Ascending aorta (tissue), 2 donors: ENCODE data around the gene AIDA. TPM values are rescaled to one million over a fixed set of nuclear protein-coding genes. Genes with fewer than 3 reads are reported as not detected.

Experiments used
- DNase-seq, 2 donors: peaks; one replicate each; pipeline ENCODE4 v3.0.0-alpha.2; 2019; ENCODE audit warnings: low spot score in 2 of 2
- H3K27ac ChIP-seq, 2 donors: fragments of 200-600 bp; sonication (generic); one replicate each; pipeline ENCODE4 v1.5.1; 2016 to 2017; ENCODE audit warnings: mild to moderate bottlenecking in 1 of 2
- H3K27me3 ChIP-seq: fragments of 200-600 bp; sonication (generic); one replicate; pipeline ENCODE4 v1.5.1; 2017
- H3K36me3 ChIP-seq, 2 donors: fragments of 200-600 bp; sonication (generic); one replicate each; pipeline ENCODE4 v1.5.1; 2016
- H3K4me1 ChIP-seq, 2 donors: fragments of 200-600 bp; sonication (generic); one replicate each; pipeline ENCODE4 v1.5.1; 2016 to 2017; ENCODE audit warnings: mild to moderate bottlenecking in 1 of 2
- H3K4me3 ChIP-seq, 2 donors: fragments of 200-600 bp; sonication (generic); one replicate each; pipeline ENCODE4 v1.5.1; 2016 to 2017; ENCODE audit warnings: mild to moderate bottlenecking in 1 of 2
- H3K9me3 ChIP-seq, 2 donors: fragments of 200-600 bp; sonication (generic); one replicate each; pipeline ENCODE4 v1.5.1; 2016
- CTCF ChIP-seq, 3 experiments: fragments of 200-600 bp in 2 of 3; fragments of 450-650 bp in 1 of 3; sonication (generic) in 2 of 3; IDR thresholded peaks; one replicate each; pipeline ENCODE4 v1.5.1; 2016 to 2019; ENCODE audit warnings: antibody characterized with exemption in 3 of 3, mild to moderate bottlenecking in 1 of 3, moderate library complexity in 1 of 3
- intact Hi-C: fragments of 100-400 bp; cut with DNase I; formaldehyde crosslinking; loops from one replicate; pipeline ENCODE4 v1.15.1; 2023
- total RNA-seq: library from RNA; depleted of rRNA; stranded (reverse); fragments of >200 nt; gene quantifications from one replicate; pipeline ENCODE4 v1.1.0, GENCODE V29; 2016

The AIDA gene
- total RNA-seq, 1 donor from 2014 or later = 42.9 TPM

GRCh38 chr1:222632749-222633148, 79.5 kb downstream of the AIDA start:
- H3K9me3 ChIP-seq = no peaks in the 10 kb centered on the region
- no peaks in the 10 kb centered on the region for H3K27me3 ChIP-seq
- peaks cover under 1 to 5% of the 10 kb centered on the region in 2 donors for H3K4me1 ChIP-seq
- intact Hi-C loops = no loop called here
- H3K4me3 ChIP-seq = no peak overlapping the region
- no peak overlapping the region for H3K27ac ChIP-seq
- no peak for TF ChIP-seq CTCF (IDR thresholded peaks at IDR 0.05)
- no peak for DNase-seq
- H3K36me3 ChIP-seq = peaks cover 27 to 51% of the 10 kb centered on the region in 2 donors

GRCh38 chr1:222631611-222632208, 80.6 kb downstream of the AIDA start:
- peaks cover 3 to 8% of the 10 kb centered on the region in 2 donors for H3K4me1 ChIP-seq
- H3K9me3 ChIP-seq = no peaks in the 10 kb centered on the region
- no peak for TF ChIP-seq CTCF (IDR thresholded peaks at IDR 0.05)
- intact Hi-C loops = no loop called here
- H3K27ac ChIP-seq = no peak overlapping the region
- DNase-seq = no peak
- no peak overlapping the region for H3K4me3 ChIP-seq
- no peaks in the 10 kb centered on the region for H3K27me3 ChIP-seq
- H3K36me3 ChIP-seq = peaks cover 28 to 52% of the 10 kb centered on the region in 2 donors

- H3K4me3 ChIP-seq = no peak overlapping the region
- H3K36me3 ChIP-seq = peaks cover 38 to 61% of the 10 kb centered on the region in 2 donors
- peaks cover 3 to 8% of the 10 kb centered on the region in 2 donors for H3K4me1 ChIP-seq
- H3K9me3 ChIP-seq = no peaks in the 10 kb centered on the region
- no peak for DNase-seq
- no peaks in the 10 kb centered on the region for H3K27me3 ChIP-seq
- H3K27ac ChIP-seq = peak overlapping the region in 1 of 2 donors; percentile 51
- intact Hi-C loops = no loop called here
- TF ChIP-seq CTCF (IDR thresholded peaks at IDR 0.05) = no peak
Observed at GRCh38 chr1:222629921-222630535, 82.3 kb downstream of the AIDA start.

- H3K36me3 ChIP-seq = peaks cover 32 to 63% of the 10 kb centered on the region in 2 donors
- peak overlapping the region; percentile 55 to 82 for H3K27ac ChIP-seq
- no peaks in the 10 kb centered on the region for H3K27me3 ChIP-seq
- no peaks in the 10 kb centered on the region for H3K9me3 ChIP-seq
- H3K4me3 ChIP-seq = no peak overlapping the region
- no peak for TF ChIP-seq CTCF (IDR thresholded peaks at IDR 0.05)
- intact Hi-C loops = loop anchor here (1.0 kb wide), 1 partner anchor 9 kb away; the partner anchor contains the start of gene MIA3
- peaks cover 3 to 8% of the 10 kb centered on the region in 2 donors for H3K4me1 ChIP-seq
- DNase-seq = peak in 1 of 2 donors; percentile 79
Observed at GRCh38 chr1:222627232-222627631, 85.1 kb downstream of the AIDA start.

GRCh38 chr1:222624214-222624613, 88.1 kb downstream of the AIDA start:
- H3K27me3 ChIP-seq = no peaks in the 10 kb centered on the region
- no peak overlapping the region for H3K4me3 ChIP-seq
- peaks cover 3 to 4% of the 10 kb centered on the region in 2 donors for H3K4me1 ChIP-seq
- no peak for TF ChIP-seq CTCF (IDR thresholded peaks at IDR 0.05)
- no peaks in the 10 kb centered on the region for H3K9me3 ChIP-seq
- intact Hi-C loops = no loop called here
- no peak for DNase-seq
- no peak overlapping the region for H3K27ac ChIP-seq
- H3K36me3 ChIP-seq = peaks cover 37 to 51% of the 10 kb centered on the region in 2 donors
